Fibroblast of skin of right quadriceps (primary cell): Measurements from ENCODE around the gene FOSL2.

Experiments
- DNase-seq: peaks from one replicate; pipeline ENCODE4 v3.0.0-alpha.2; 2013

The FOSL2 gene

DNA sequence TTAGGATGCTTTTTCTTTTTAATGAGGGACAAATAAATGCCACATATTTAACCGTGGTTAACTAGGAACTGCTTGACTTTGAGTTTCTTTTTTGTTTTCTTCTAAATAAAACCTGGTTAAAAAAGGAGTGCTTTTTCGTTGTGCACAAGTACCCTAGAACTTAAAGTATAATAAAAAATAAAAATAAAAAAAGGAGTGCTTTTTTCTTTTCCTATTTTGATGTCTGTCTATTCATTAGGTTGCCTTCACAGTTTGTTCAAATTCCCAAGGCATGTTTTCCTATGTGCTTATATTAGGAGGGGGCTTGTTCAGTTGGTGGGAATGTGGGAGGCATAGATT, 4.4 kb downstream of the FOSL2 start:
- DNase-seq, result no peak

DNA sequence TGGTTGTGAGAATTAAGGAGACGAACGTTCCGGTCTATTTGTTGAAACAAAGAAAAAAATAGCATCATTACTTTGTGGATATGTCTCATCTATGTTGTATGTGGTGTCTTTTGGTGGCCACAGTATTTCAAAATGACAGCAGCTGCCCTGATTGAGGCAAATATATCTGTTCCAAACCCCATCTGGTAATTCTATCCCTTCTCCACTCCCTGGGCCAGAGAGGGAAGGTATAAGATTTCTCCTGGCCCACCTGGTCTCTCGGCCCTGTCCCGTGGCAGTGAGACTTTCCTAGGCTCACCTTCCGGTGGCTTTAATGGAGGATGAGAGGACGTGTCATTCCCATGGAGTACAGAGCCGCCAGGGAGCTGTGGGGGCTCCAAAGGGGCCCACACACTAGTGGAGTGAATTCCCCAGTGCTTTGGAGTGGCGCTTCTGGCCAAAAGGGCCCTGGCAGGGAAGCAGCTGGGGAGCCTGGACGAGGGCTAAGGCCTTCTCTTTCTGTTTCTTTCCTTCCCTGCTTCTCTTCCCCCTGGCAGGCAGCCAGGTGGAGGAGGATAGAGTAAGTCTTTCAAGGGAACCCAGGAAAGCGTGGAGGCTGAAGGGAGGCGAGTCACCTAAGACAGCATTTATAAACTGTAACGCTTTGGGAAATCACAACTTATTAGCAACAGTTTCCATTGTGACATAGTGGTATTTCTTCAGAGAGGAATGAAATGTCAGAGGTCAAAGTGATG, 5.6 kb downstream of the FOSL2 start:
- DNase-seq, result peak; percentile 70

DNA sequence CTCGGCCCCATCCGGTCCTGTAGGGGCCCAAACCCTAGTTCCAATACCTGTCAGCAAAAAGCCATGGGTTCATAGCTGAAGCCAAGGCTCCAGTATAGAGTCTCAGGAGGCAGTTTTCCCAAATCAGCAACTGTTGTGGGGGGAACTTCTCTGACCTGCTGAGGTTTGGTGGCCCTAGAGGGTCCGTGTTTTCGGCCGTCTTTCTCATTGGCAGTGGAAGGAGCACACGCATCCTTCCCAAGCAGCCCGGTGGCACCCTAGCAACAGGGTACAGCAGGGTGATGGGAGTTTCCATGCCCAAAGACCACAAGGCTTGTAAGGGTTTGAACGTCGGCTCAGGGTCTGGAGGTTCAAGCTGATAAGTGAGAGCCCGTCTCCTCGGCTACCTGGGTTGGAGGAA, 6.6 kb downstream of the FOSL2 start:
- no peak for DNase-seq

DNA sequence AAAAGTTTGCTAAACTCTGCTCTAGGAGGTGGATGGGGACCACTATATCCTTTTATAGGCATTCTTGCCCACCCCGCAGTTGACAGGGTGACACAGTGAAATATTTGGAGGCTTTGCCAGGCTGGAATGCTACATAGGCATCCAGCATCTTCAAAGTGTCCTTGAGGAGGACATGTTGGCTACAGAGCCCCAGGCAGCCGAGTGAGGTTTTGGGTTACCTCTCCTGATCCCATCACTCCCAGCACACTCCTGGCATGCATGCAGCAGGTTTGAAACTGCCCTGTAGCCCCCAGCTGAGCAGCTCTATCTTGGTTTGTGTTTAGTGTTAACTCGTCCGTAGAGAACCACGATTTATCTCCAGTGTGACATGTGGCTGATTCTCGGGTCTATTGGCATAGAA, 7.3 kb downstream of the FOSL2 start:
- no peak for DNase-seq

GRCh38 chr2:28400419-28400818, 7.8 kb downstream of the FOSL2 start:
- DNase-seq, result no peak

- no peak for DNase-seq
Measured at GRCh38 chr2:28400921-28401320, 8.3 kb downstream of the FOSL2 start.

DNA sequence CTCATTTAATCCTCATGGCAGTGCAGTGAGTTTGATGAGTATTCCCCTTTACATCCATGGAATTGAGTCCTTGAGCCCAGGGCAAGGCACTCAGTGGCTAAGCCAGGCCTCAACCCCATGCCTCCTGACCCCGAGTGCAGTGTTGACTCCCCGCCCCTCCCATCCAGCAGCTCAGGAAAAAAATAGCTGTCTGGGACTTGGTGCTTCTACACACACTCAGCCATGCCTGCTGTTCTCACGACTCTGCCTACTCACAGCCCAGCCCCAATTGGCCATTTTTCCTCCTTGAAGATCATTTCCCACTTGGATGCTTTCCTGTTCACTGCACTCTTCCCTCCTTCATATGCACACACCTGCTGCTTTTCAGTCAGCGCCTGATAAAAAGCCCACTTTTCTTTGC, 8.8 kb downstream of the FOSL2 start:
- DNase-seq, result no peak

DNA sequence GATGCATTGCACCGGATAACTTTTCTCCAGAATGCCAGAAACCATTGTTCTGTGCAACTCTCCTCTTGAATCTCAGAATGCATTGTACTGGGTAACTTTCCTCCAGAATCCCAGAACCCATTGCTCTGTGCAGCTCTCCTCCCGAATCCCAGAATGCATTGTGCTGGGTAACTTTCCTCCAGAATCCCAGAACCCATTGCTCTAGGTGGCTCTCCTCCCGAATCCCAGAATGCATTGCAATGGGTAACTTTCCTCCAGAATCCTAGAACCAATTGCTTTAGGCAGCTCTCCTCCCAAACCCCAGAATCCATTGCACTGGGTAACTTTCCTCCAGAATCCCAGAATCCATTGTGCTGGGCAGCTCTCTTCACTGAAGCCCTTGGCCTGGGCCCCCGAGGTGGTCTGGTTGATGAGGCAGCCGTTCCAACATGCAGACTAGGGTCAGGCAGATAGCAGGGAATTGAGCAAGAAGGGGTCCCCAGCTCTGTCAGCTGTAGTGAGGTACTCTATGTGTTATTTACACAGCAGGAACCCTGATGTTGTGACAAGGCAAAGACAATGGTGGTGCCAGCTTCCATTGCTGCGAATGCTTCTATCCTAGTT, 9.4 kb downstream of the FOSL2 start:
- no peak for DNase-seq

DNA sequence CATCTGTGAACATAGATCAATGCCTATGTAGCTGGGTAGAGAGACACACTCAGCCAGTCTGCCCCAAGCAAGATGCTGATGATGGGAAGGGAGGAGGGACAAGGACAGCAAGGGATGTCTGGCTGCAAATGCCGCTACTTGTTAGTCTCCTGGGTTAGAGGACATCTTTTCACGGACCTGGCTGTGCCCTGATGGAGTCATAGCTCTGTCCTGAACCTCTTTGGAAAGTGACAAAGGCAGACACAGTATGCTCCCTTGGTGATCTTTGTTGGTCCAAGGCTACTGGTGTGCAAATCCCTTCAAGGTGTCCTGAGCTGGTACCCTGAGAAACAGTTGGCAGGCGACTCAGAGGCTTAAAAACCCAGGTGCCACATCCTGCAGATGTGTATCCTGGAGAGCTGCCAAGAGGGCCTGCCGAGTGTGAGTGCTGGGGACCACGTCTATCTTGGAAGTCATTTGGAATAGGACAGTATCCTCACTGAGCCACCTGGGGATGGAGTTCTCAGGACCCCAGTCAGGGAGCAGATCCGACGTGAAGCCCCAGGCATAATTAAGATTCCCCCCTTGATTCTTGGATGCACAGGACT, 10.8 kb downstream of the FOSL2 start:
- no peak for DNase-seq

GRCh38 chr2:28404086-28404485, 11.4 kb downstream of the FOSL2 start:
- no peak for DNase-seq

DNA sequence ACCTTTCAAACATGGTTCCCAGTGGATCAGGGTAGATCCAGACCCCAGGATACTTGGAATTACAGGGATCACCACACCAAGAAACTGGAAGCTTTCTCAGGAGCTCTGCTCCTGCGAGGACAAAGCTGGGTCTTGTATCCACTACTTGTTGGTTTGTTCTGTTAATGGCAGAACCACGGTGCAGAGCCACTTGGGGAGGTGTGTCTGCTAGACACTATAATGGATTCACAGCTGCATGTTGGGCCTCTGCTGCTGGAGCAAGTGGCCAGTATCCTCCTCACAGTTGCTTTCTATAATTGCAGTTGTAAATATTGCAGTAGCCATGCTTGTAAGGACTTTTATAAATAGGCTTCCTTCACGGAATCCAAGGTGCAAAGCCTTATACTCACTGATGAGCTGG, 12.9 kb downstream of the FOSL2 start:
- DNase-seq, result no peak

DNA sequence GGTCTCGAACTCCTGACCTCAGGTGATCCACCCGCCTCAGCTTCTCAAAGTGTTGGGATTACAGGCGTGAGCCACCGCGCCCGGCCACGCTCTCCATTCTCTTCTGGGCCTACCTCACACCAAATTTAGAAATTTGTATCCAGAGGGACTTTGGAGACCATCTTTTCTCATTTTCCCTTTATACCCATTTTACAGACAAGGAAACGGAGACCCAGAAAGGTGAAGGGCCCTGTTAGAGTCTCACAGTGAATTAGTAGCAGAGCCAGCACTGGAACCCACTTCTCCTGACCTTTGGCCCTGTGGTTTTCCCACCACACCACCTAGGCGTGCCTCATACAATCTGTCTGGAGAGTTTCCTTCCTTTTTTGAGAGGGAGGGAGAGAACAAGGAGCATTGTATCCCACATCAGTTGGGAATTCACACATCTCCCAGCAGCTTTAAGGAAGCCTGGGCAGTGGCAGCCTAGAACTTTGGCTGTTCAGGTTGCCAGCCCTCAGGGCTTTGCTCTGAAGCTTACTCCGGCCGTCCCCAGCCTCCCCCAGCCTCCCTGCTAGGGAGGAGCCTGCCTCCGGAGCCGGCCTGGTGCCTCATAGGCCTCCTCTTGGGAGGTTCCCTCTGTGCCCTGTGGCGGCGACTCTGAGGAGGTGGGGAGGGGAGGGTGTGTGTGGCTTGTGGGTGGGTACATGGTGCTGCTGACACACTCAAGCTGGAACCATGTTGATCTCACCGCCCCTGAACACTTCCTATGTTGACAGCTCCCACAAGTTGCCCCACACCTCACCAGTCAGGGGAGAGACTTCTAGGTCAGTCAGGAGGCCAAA, 13.8 kb downstream of the FOSL2 start:
- DNase-seq, result no peak

GRCh38 chr2:28407131-28407975, 14.7 kb downstream of the FOSL2 start:
- DNase-seq, result no peak

DNA sequence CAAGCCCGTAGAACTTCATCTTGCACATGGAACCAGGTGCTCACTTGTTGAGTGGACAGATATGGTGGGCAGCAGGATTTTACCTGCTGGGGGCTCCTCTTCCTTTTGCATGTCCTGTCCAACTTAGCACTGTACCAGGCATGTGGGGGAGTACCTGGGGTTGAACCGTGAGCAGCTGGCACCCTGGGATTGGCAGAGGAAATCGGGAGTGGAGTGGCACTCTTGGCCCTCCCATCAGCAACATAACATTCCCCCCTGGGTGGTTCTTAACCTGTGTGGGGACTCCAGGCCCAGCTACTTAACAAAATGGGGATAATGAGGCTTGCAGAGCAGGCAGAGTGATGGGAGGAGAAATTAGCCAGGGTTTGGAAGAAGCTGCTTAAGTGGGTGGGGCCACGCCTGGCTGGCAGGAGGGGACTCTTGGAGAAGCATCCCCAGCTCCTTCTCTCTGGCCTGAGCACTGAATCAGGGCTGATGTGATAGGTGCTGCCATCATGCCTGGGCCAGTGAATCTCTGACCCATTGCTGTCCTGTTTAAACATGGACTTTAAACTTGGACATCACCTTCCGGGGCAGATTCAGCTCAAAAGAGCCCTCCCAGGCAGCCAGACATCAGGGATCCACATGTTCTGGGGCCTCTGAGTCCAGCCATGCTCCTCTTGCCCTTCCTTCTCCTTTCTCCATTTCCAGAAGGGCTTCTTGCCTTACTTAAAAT, 15.5 kb downstream of the FOSL2 start:
- DNase-seq, result no peak

- no peak for DNase-seq
Measured at GRCh38 chr2:28408764-28409599, 16.3 kb downstream of the FOSL2 start.

GRCh38 chr2:28411166-28411755, 18.6 kb downstream of the FOSL2 start:
- DNase-seq, result no peak

DNA sequence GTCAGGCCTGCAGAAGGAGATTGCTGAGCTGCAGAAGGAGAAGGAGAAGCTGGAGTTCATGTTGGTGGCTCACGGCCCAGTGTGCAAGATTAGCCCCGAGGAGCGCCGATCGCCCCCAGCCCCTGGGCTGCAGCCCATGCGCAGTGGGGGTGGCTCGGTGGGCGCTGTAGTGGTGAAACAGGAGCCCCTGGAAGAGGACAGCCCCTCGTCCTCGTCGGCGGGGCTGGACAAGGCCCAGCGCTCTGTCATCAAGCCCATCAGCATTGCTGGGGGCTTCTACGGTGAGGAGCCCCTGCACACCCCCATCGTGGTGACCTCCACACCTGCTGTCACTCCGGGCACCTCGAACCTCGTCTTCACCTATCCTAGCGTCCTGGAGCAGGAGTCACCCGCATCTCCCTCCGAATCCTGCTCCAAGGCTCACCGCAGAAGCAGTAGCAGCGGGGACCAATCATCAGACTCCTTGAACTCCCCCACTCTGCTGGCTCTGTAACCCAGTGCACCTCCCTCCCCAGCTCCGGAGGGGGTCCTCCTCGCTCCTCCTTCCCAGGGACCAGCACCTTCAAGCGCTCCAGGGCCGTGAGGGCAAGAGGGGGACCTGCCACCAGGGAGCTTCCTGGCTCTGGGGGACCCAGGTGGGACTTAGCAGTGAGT, 19.4 kb downstream of the FOSL2 start:
- DNase-seq, result no peak

GRCh38 chr2:28412625-28413151, 20.0 kb downstream of the FOSL2 start:
- DNase-seq, result no peak

DNA sequence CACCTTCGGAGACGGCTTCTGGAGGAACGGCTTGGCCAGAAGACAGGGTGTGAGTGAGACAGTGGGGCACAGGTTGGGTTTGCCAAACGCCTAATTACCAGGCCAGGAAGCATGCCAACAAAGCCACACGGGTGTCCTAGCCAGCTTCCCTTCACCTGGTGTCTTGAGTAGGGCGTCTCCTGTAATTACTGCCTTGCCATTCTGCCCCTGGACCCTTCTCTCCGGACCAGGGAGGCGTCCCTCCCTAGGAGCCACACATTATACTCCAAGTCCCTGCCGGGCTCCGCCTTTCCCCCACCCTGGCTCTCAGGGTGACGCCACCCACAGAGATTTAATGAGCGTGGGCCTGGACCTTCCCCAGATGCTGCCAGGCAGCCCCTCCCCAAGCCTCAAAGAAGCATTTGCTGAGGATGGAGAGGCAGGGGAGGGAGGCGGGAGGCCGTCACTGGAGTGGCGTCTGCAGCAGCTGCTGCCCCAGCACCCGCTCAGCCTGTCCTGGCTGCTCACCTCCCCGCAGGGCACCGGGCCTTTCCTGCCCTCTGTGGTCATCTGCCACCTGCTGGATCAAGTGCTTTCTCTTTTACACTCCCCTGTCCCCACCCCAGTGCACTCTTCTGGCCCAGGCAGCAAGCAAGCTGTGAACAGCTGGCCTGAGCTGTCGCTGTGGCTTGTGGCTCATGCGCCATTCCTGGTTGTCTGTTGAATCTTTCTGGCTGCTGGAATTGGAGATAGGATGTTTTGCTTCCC, 20.7 kb downstream of the FOSL2 start:
- DNase-seq, result no peak
